Measurements from ENCODE around the gene PYROXD2.
"Not testable (repeated sequence)": the region's sequence is repeated elsewhere in the genome, so short reads cannot be mapped to it uniquely, and the experiment has no call there.

Gene PYROXD2

DNA sequence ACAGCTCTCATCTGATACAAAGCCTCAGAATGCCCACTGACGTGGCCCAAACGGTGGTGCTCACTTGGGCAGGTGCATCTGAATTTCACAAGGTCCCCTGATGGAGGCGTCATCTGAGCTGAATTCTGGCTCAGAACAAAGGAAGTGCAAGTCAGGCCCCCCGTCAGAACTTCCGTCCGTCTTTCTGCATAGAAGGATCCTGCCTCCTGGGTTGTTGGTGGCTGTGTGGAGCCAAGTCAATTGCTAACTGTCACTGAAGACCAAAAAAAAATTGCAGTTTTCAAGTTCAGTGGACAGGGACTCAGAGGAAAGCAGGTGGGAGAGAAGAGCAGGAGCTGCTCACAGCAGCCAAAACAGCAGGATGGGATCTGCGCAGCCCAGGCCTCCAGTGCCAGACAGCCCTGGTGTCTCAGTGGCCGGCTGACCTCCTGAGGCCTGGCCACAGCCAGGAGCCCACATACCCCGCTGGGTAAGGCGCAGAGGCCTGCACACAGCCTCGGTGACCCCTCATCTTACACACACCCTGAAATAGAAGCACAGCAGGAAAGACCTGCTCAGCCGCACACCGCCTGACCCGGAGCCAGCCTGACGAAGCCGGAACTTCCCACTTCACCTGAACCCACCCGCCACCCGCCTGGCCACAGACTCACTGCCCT lies 49.4 kb downstream of the PYROXD2 start:
- no peak for DNase-seq (ENCODE audit: low spot score)

DNA sequence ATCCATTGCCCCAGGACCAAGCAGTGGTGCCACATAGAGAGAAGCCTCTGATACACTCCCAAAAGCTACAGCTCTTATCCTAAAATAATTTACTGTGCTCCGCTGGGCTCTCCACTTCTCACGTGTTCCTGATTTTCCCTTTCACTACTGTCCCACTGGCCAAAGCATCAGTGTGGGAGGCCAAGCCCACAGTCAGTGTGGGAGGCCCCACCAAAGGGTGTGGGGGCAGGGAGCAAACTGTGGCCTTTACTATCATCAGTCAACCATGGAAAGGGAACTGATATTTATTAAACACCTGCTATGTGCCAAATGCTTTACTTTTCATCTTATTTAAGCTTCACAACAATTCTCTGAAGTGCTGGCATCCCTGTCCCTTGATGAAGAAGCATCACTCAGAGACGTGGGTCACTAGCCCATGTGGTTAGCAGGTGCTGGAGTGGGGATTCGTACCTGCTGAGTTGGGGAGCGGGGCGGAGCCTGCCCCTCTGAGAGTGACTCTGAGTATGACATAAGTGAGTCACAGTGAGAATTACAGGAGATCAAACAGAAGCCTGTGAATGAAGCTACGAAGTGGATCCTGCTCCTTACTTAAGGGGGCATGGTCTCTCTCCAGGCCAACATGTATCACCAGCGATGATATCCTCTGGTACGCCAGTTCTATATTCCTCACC lies 50.4 kb downstream of the PYROXD2 start:
- DNase-seq (ENCODE audit: low spot score) = no peak

DNA sequence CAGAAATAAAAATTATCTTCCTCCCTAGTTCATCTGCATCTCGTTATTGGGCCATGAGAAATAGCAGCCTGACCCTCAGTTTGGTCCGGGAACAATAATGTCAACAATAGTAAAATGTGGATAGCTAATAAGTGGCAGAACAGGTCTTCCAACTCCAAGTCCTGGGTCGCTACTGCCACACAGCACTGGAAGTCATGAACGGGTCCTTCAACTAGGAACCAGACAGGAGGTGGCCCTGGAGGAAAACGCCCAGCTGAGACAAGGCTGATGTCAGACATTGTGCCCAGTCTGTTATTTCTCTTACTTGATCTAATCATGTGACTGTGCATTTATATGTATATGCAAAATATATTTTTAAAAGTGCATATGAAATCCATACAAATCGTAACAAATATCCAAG lies 51.8 kb downstream of the PYROXD2 start:
- DNase-seq (ENCODE audit: low spot score) = no peak

DNA sequence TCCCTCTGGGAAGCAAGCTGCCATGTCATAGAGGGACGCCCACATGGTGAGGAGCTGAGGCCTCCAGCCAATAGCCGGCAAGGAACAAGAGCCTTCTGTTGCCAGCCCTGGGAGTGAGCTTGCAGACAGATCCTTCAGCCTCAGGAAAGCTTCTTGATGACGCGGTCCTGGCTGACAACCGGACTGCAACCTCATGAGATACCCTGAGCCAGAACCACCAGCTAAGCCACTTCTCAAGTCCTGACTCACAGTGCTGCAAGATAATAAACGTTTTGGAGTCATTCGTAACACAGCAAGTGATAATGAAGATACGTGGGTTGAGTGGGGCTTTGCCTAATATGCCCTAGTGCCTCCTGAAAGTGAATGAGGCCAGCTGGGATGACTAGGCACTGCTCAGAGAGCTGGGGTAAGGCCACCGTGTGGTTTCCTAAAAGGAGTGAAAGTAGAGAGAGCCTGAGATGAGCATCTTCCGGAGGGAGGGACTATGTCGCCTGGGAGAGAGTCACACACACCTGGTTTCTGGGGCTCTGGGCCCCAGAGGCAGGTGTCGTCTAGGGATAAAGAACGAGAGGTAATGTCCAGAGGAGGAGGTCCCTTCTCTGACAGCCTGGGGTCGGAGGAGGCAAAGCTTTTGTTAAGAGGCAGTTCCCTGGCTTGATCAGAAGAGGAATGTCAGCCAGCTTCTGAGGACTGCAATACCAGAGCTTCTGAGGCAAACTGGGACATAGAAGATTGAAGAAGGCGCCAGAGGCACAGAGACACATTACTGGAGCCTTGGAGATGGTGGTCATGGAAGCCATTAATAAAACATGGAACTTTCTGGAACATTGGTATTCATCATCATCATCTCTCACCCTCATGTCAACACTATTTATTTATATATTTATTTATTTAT lies 53.6 kb downstream of the PYROXD2 start:
- no peak for DNase-seq (ENCODE audit: low spot score)

DNA sequence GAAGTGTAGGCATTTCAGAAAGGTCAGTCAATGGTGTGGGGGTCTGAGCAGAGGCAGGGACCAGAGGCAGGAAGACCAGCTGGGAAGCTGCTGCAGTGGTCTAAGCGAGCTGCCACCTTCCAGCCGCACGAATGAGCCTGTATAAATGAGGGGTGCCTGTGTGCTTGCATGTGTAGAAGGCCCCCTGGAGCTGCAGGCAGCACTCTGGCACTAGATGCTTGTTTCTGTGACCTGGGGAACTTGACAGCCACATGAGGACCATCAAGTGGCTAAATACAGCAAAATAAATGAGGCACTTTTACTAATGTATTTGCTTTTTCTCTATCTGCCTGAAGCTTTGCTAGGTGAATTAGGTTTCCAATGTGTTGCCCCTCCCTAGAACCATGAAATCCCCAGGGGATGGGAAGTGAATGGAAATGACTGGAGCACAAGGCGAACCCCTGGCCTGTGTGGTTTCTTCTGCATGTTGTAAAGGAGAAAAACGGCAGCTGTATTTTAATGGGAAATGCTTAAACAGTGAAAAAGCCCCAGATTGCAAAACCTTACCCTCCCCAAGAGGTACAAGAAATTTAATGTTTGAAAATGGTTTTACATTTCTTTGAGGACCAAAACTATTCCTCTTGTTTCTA lies 57.7 kb downstream of the PYROXD2 start:
- DNase-seq (ENCODE audit: low spot score) = no peak

DNA sequence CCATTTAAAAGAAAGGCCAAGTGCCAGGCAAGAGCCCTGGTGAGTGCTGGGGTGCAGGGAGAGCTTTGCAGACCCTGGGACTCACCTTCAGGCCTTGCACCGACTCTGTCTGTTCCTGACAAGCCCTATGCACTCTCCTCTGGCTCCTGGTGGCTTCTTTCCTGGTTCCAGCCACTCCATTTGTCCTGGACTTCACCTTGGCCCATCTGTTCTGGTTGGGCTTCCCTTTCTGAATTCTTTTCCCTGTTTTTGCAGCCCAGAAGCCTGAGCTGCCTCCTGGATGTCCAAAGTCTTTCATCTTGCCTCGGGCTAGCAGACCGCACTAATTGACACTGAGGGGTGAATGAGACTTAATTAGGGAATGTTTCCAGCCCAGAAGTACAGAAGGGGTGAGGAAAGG lies 60.5 kb downstream of the PYROXD2 start:
- DNase-seq (ENCODE audit: low spot score) = no peak

DNA sequence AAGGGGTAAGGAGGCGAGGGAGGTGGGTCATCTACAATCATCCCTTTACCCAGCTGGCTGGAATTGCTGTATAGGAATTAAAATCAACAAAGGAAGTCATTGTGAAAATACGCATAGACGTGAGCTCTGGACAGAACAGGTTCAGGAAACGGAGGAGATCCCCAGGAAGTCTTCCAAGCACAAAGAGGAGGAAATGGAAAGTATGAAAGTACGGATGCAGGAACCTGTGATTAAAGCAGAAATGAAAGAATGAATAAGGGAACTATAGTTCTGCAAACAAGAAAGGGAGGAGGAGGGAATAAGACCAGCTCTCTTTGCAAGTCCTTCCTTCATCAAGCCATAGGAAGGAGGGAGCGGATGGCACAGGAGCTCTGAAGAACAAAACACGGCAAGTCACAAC lies 61.8 kb downstream of the PYROXD2 start:
- DNase-seq (ENCODE audit: low spot score) = no peak

DNA sequence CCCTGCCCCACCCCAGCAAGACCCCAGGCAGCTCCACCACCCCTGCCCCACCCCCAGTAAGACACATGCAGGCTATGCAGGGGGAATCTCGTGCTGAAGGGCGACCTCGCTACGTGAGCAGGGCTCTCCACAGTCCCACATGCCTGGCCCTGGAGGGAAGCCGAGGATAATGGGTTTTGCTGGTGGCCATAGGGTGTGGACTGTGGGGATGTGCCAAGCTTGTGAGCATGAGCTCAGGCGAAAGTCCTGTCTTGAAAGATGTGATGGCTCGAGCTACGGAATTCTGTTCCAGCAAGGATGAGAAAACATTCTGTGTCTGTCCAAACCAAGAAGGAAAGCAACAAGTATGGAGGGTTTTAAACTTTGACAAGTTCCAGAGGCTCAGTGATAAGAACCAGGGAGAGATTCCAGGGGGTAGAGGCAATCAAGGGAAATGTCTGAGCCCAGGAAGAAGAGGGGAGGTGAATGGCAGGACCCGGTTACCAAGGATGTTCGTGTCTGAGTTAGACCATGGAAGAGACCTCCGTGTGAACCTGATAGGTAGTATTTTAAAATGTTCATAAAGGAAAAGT lies 63.1 kb downstream of the PYROXD2 start:
- DNase-seq (ENCODE audit: low spot score) = no peak

DNA sequence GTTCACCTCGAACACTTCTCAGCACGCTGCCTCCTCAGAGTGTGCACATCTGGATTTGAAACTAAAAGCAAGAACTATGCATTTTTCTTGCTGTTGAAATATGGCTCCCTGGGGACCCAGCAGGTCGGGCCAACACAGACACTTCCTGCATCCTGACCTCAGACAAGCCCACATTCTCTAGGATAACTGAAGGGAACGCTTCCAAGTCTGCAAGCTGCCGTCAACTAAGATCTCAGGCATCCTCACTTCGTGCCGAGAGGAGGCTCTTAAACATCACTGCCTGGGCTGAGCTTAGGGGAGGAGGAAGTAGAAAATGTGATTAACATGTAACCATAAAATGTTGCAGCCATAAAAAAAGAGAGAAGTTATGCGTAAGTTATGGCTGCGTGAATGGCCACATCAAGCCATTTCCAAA lies 65.5 kb downstream of the PYROXD2 start:
- DNase-seq (ENCODE audit: low spot score) = peak; percentile 81

DNA sequence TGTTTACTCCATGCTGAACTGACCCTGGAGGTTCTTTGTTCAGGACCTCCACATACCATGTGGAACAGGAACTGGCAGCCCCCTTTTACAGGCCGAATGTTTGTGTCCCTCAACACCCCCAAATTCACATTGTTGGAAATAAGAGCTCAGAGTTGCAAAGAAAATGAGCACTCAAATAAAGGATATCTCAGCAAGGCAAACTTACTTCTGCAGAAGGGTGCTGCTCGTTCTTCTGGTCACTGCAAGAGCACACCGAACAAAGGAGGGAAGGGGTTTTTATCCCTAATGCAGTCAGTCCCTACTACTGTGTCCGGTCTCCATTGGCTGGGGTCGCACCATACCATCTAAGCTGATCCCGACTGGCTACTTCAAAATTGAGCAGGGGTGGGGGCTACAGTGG lies 68.1 kb downstream of the PYROXD2 start:
- no peak for DNase-seq (ENCODE audit: low spot score)

DNA sequence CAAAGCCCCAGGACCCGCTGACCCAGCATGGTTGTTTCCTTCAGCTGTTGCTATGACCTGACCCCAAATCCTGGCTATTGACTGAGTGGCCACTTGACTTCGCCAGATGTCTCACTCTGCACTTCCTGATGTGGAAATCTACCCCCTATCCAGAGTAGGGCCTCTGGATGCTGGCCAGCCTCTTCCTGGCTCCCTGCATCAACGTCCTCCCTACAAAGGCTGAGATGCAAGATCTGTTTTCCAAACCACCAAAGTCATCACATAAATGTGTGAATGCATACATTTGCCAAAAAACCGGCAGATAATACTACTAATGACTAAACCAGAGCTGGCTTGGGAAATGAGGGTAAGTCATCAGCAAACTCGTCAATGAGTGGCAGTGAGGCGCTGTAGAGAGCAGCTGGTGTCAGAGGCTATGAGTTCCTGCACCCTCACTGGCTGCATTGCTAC lies 70.4 kb downstream of the PYROXD2 start:
- DNase-seq (ENCODE audit: low spot score) = no peak

DNA sequence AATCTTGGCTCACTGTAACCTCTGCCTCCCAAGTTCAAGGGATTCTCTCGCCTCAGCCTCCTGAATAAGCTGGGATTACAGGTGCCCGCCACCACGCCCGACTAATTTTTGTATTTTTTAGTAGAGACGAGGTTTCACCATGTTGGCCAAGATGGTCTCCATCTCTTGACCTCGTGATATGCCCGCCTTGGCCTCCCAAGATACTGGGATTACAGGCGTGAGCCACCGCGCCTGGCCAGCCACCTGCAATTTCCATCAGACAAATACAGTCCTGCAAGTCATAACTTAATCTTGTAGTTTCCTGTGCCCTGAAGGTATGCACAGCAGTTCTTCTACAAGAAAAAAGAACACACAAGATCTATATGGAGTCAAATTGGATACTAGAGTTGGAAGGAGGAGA lies 73.3 kb downstream of the PYROXD2 start:
- not testable (repeated sequence) for DNase-seq (ENCODE audit: low spot score)

DNA sequence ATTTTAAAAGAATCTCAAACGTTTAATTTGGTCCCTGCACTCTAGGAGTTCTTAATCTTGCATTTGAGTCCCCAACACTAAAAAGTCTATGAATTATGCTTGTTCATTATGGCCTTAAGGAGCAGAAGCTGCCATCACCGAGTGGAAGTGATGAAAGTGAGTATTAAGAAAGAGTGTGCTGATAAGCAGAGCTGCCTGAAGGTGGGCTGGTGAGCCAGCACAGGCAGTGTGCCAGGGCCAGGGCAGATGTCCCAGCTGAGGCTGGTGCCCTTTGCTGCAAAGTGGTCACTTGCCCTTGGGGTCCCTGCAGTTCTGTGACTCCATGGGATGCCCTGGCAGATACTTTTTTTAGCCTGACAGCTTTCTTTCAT lies 74.1 kb downstream of the PYROXD2 start:
- DNase-seq (ENCODE audit: low spot score) = no peak

DNA sequence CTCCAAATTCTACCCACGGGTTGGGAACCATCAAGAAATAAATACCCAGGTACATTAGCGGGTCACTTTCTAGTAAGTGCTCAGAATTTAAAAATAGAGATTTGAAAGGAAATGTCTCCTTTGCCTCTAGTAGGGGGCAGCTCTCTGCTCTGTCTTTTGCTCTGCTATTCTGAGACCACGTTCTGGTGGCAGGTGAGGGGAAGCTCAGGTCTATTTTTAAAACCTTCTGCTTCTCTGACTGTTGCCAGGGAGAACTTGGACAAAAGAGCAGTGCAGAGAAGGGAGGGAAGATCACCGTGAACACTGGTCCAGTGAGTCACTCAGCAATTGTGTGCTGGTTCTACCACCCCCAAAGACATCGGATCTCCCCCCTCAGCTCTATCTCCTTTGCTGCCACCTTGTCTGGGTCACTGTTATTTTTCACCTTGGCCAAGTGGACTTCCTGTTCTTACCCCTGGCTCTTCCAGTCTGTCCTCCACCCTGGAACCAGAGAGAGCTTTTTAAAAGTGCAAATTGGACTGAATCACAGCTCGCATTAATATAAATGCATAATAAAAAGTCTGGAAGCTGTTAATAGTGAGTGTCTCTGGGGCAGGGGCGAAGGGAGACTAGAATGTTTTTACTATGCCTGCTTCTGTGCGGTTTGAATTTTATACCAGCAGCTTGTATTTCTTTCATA lies 74.6 kb downstream of the PYROXD2 start:
- no peak for DNase-seq (ENCODE audit: low spot score)

DNA sequence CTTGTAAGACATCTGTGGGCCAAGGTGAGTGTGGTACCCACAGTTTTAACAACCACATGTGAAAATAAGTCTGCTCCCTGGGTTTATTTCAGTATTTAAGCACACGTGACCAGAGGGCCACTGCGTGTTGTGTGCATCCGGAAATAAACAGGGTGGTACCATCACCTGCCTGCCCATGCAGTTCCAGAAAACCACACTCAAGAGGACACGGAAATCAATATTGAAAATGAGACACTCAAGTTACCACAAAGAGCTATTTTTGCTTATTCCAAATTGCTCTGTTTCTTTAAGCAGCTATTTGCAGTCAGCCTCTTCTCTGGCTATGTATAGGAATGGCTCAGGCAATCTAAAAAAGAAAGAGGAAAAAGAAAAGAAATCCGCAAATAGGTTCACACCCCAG lies 75.2 kb downstream of the PYROXD2 start:
- DNase-seq (ENCODE audit: low spot score) = no peak

DNA sequence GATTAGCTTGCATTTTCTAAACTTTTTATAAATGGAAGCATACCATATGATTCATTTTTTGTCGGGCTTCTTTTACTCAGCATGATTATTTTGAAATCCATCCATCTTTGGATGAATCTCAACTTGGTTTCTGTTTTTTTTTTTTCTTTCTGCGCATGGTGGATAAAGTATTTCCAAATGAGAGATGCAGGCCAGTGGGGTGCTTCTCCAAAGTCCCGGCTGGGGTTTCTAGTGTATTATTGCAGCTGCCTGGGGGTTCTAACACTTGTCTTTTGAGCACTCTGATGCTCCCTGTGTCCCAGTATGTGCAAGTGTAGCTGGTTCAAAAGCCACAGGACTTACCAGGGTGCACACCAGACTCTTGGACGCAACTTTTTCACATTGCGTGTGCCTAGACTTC lies 76.1 kb downstream of the PYROXD2 start:
- DNase-seq (ENCODE audit: low spot score) = no peak

DNA sequence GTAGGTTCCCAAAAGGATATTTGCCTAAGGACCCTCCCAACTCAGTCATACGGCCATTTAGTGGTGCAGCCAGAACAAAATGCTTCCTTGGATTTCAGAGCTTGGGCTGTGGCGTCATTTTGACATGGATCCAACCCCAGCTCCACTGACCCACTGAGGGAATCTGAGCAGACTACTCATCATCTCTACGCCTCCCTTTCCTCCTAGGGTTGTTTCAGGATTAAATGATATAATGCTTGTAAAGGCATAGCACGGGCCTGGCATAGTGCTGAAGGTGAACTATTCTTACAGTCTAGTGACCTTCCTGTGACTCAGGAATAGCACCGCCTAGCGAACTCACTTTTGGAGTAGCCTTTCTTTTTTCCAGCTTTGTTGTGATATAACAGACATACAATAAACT lies 76.7 kb downstream of the PYROXD2 start:
- no peak for DNase-seq (ENCODE audit: low spot score)

DNA sequence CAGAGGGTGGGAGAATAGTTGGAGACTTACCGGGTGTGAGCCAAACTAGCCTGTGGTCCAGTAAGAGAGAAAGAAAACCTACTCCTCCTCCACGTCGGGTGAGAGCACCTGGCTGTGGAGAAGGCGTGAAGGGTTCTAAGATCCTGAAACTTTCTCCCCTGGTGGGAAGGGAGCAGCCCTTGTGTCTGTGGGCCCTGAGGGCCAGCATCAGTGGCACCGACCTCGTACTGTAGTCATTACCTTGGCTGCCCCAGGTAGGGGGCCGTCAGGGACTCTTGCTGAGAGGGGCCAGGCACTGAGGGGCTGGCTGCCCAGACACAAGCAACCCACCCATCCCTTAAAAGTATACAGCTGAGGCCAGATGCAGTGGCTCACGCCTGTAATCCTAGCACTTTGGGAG lies 77.5 kb downstream of the PYROXD2 start:
- DNase-seq (ENCODE audit: low spot score) = no peak
